KOPT-K1 (cell line): ENCODE measurements around the gene PPDPF.

Experiments used
- H3K27ac ChIP-seq: fragments of 200-600 bp; sonication (generic); 2 replicates; pipeline ENCODE4 v1.5.1; 2016; ENCODE audit warnings: antibody characterized with exemption, mild to moderate bottlenecking, low read depth, low read length; ENCODE audit not compliant: poor library complexity, severe bottlenecking
- H3K36me3 ChIP-seq: fragments of 200-600 bp; sonication (generic); 2 replicates; pipeline ENCODE4 v1.5.1; 2017; ENCODE audit warnings: antibody characterized with exemption, mild to moderate bottlenecking, low read length, moderate library complexity; ENCODE audit not compliant: insufficient read depth
- H3K9me3 ChIP-seq: fragments of 200-600 bp; sonication (generic); 2 replicates; pipeline ENCODE4 v1.5.1; 2017; ENCODE audit warnings: antibody characterized with exemption, low read length, mild to moderate bottlenecking; ENCODE audit not compliant: insufficient read depth, poor library complexity, severe bottlenecking

Gene PPDPF

DNA sequence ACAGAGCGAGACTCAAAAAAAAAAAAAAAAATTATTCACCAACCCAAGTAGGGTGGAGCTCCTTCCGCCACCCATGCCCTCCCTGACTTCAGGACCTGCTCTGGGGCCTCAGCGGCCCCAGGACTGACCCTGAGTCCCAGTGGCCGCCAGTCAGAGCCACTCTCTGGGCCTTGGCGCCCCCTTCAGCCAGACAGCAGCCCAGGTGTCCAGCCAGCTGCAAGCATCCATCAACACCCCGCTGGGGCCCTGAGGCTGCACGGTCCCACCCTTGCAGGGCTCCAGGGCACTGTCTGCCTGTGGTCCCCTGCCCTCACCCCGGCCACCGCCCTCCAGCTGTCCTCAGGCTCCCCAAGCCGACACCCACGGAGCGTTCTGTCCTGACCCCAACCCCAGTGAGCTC, 36.7 kb upstream of the PPDPF start:
- H3K9me3 ChIP-seq, result no peaks in the 10 kb centered on the region
- no peak overlapping the region for H3K27ac ChIP-seq
- no peaks in the 10 kb centered on the region for H3K36me3 ChIP-seq

DNA sequence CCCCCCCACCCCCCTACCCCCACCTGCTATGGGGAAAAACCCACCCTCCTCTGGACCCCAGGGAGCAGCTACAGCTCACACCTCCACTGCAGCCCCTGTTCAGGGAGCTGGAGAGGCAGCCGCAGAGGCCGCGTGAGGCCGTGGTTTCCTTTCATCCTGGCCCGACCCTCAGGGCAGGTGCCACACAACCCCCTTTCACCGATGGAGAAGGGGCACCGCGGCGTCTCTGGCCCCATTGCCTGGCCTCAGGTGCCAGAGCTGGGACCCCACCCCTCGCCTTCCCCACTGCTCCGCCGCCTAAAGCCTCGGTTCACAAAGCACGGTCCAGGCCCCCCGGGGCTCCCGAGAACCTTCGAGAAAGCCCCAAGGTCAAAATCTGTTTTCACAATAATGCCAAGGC, 36.3 kb upstream of the PPDPF start:
- Histone ChIP-seq H3K9me3 (no peaks in the 10 kb centered on the region), H3K36me3 (no peaks in the 10 kb centered on the region), H3K27ac (no peak overlapping the region)

DNA sequence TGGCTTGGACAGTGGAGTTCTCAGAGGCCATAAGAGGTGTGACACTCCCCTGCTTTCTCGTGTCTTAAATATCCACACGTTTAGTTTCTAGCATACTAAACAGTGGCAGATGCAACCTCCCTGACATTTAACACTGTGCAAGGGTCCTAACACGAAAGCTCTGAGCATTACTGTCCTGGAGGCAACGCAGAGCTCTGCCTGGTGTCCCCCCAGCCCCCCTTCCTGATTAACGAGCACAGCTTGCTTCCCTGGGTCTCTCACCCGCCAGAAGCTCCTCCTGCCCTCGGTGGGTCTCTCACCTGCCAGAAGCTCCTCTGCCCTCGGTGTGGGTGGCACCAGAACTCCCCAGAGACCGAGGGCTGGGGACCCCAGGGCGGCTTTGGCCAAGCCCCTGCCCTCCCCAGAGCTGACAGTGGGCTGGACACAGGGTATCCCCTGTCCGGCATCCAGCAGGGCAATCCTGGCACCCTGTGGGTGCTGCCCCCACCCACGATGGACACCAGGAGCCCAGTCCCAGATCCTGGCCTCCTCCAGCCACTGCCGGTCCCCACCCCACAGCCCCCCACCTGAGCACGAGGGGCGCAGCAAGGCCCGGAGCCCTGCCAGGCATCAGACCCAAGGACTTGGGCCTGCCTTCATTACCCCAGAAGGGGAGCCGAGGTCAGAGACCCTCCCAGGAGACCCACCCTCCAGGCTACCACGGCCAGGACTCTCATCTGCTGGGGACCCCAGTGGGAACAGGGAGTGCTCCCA, 35.7 kb upstream of the PPDPF start:
- Histone ChIP-seq H3K27ac (no peak overlapping the region), H3K36me3 (no peaks in the 10 kb centered on the region), H3K9me3 (no peaks in the 10 kb centered on the region)

GRCh38 chr20:63486300-63486855, 34.2 kb upstream of the PPDPF start:
- Histone ChIP-seq H3K27ac (no peak overlapping the region), H3K9me3 (no peaks in the 10 kb centered on the region), H3K36me3 (no peaks in the 10 kb centered on the region)

DNA sequence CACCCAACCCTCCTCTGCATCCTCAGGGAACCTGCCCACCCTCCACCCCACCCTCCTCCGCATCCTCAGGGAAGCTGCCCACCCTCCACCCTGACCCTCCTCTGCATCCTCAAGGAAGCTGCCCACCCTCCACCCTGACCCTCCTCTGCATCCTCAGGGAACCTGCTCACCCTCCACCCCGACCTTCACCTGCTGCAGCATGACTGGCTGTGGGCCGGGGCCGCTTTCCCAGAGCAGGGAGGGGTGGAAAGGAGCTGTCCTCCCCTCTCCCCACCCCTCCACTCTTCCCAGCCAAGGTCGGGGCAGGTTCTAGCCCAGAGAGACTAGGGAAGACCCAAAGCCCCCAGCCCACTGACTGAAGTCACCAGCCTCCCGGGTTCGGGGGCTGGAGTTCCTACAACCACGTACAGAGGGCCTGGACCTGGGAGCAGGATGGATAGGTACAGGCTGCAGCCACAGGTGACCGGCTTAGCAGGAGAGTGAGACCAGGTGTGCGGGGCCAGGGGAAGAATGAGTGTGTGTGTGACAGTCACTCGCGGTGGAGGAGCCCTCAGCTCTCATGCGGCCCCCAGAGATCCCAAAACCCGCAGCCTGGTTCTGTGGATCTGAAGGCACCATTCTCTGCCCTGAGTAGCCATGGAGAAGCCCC, 33.3 kb upstream of the PPDPF start:
- Histone ChIP-seq H3K9me3 (no peaks in the 10 kb centered on the region), H3K36me3 (no peaks in the 10 kb centered on the region), H3K27ac (no peak overlapping the region)

- no peaks in the 10 kb centered on the region for H3K9me3 ChIP-seq
- H3K36me3 ChIP-seq, result no peaks in the 10 kb centered on the region
- no peak overlapping the region for H3K27ac ChIP-seq
These were observed 32.8 kb upstream of the PPDPF start for GRCh38 chr20:63487781-63488241.

GRCh38 chr20:63488315-63489251, 32.0 kb upstream of the PPDPF start:
- Histone ChIP-seq H3K27ac (no peak overlapping the region), H3K9me3 (no peaks in the 10 kb centered on the region), H3K36me3 (no peaks in the 10 kb centered on the region)

DNA sequence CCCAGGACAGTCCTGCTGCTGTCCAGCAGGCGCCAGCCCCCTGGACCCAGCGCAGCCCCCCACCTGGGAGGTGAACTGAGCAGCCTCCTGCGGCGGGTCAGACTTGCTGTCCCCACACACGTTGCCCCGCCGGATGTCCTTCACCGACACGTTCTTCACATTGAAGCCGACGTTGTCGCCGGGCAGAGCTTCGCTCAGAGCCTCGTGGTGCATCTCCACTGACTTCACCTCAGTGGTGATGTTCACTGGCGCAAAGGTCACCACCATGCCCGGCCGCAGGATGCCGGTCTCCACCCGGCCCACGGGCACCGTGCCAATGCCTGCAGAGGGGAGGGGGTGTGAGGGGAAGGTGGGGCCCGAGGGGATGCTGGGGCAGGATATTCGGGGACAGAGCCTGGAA, 30.1 kb upstream of the PPDPF start:
- Histone ChIP-seq H3K9me3 (no peaks in the 10 kb centered on the region), H3K27ac (no peak overlapping the region), H3K36me3 (no peaks in the 10 kb centered on the region)

DNA sequence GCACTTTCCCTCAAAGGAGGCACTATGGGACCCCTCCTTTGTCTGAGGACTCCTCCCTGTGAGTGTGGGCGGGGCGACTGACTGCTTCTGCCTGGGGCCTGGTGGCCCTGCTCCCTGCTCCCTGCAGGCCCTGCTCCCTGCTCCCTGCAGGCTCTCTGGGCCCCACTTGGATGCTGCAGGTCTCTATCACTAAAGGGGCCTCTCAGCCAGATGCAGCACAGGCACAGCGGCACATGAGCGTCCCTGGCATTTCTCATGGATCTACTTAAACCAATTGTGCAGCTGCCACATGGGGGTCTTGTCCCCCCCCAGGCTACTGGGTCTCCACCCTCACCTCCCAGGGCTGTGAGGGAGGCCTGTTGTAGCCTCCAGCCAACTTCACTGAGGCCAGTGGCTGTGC, 29.5 kb upstream of the PPDPF start:
- no peaks in the 10 kb centered on the region for H3K36me3 ChIP-seq
- H3K9me3 ChIP-seq, result no peaks in the 10 kb centered on the region
- no peak overlapping the region for H3K27ac ChIP-seq

DNA sequence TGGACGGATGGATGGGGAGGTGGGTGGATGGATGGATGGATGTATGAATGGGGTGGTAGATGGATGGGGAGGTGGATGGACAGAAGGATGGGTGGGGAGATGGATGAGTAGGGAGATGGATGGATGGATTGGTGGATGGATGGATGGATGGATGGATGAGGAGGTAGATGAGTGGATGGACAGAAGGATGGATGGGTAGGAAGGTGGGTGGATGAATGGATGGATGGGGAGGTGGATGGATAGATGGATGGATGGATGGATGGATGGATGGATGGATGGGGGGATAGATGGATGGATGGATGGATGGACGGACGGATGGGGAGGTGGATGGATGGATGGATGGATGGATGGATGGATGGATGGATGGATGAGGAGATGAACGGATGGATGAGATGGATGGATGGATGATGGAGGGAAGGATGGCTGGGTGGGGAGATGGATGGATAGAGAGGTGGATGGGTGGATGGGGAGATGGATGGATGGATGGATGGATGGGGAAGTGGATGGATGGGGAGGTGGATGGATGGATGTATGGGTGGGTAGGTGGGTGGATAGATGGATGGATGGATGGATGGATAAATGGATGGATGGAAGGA, 28.8 kb upstream of the PPDPF start:
- Histone ChIP-seq H3K9me3 (no peaks in the 10 kb centered on the region), H3K27ac (no peak overlapping the region), H3K36me3 (no peaks in the 10 kb centered on the region)

DNA sequence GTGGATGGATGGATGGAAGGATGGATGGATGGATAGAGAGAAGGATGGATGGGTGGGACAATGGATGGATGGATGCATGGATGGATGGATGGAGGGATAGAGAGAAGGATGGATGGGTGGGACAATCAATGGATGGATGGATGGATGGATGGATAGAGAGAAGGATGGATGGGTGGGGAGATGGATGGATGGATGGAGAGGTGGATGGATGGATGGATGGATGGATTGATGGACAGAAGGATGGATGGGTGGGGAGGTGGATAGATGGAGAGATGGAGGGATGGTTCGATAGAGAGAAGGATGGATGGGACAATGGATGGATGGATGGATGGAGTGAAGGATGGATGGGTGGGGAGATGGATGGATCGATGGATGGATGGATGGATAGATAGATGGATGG, 28.0 kb upstream of the PPDPF start:
- Histone ChIP-seq H3K27ac (no peak overlapping the region), H3K36me3 (no peaks in the 10 kb centered on the region), H3K9me3 (no peaks in the 10 kb centered on the region)

DNA sequence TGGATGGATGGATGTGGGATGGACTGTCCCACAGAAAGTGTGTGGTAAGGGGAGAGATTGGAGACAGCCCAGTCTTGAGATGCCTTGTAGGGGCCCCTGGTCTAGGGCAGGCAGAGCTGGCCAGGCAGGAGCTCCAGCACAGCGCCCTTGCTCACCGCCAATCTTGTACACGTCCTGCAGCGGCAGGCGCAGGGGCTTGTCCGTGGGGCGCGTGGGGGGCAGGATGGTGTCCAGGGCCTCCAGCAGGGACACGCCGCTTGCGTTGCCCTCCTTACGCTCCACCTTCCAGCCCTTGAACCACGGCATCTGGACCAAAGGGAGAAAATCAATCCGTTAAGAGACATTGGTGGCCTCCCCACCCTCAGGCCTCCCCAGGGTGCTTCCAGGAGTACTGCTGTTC, 27.6 kb upstream of the PPDPF start:
- Histone ChIP-seq H3K9me3 (no peaks in the 10 kb centered on the region), H3K36me3 (no peaks in the 10 kb centered on the region), H3K27ac (no peak overlapping the region)

DNA sequence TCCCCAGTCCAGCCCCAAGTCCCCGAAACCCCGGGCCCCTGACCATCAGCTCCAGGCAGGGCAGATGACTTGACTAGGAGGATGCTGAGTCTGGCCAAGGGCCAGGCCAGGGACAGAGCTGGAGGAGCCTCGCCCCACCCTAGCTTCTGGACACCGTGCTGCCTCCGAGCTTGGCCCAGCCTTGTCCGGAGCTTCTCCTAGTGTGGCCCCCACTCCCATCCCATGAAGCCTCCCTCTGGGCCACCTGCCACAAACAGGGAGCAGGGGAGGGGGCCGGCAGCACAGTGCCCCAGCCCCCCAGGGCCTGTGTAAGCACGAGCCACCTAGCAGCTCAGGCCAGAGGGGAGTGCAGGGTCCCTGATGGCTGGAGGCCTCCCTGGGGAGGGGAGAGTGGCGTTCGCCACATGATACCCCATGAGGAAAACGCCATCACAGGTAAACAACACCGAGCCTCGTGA, 27.0 kb upstream of the PPDPF start:
- H3K36me3 ChIP-seq, result no peaks in the 10 kb centered on the region
- no peaks in the 10 kb centered on the region for H3K9me3 ChIP-seq
- H3K27ac ChIP-seq, result no peak overlapping the region

- Histone ChIP-seq H3K36me3 (no peaks in the 10 kb centered on the region), H3K9me3 (no peaks in the 10 kb centered on the region), H3K27ac (no peak overlapping the region)
These were observed 26.5 kb upstream of the PPDPF start for GRCh38 chr20:63494084-63494419.
